Subcutaneous abdominal adipose tissue (tissue), 5 donors: ENCODE data around the gene CS.

Experiments
- H3K27ac ChIP-seq: one replicate; pipeline ENCODE4 v1.7.0; 2013; ENCODE audit warnings: low read depth, mild to moderate bottlenecking, inconsistent platforms, low read length, moderate library complexity
- H3K27me3 ChIP-seq, 5 donors: one replicate each; pipeline ENCODE4 v1.7.0; 2013; ENCODE audit warnings: low read length in 5 of 5, inconsistent platforms in 1 of 5; ENCODE audit not compliant: control insufficient read depth in 5 of 5, insufficient read depth in 4 of 5
- H3K36me3 ChIP-seq, 5 donors: one replicate each; pipeline ENCODE4 v1.7.0; 2013; ENCODE audit warnings: low read length in 5 of 5; ENCODE audit not compliant: control insufficient read depth in 5 of 5, insufficient read depth in 5 of 5
- H3K4me1 ChIP-seq, 5 donors: one replicate each; pipeline ENCODE4 v1.7.0; 2013; ENCODE audit warnings: low read length in 5 of 5, mild to moderate bottlenecking in 3 of 5, moderate library complexity in 1 of 5; ENCODE audit not compliant: control insufficient read depth in 5 of 5, insufficient read depth in 5 of 5
- H3K4me3 ChIP-seq, 5 donors: one replicate each; pipeline ENCODE4 v1.7.0; 2013; ENCODE audit warnings: low read length in 5 of 5, low read depth in 1 of 5
- H3K9ac ChIP-seq, 5 donors: one replicate each; pipeline ENCODE4 v1.7.0; 2013; ENCODE audit warnings: low read length in 5 of 5, mild to moderate bottlenecking in 4 of 5, moderate library complexity in 3 of 5
- H3K9me3 ChIP-seq, 5 donors: one replicate each; pipeline ENCODE4 v1.7.0; 2013; ENCODE audit warnings: low read length in 5 of 5; ENCODE audit not compliant: control insufficient read depth in 5 of 5
- donor health status: healthy.
- donor health status: healthy.
- donor health status: healthy.
- donor health status: healthy.
- donor health status: healthy.

Gene CS

GRCh38 chr12:56257071-56257470 lies 43.1 kb downstream of the CS start:
- peaks cover 2 to 47% (median 42%) of the 10 kb centered on the region in 5 donors for H3K36me3 ChIP-seq
- no peak overlapping the region for H3K27ac ChIP-seq
- peak overlapping the region; percentile 17 to 94 (median 78) for H3K9ac ChIP-seq
- no peaks in the 10 kb centered on the region for H3K9me3 ChIP-seq
- H3K27me3 ChIP-seq, result no peaks in the 10 kb centered on the region
- peaks cover 5 to 27% (median 25%) of the 10 kb centered on the region in 5 donors for H3K4me1 ChIP-seq
- peak overlapping the region; percentile 67 to 88 (median 82) for H3K4me3 ChIP-seq

GRCh38 chr12:56256326-56256960 lies 43.7 kb downstream of the CS start:
- Histone ChIP-seq H3K27me3 (no peaks in the 10 kb centered on the region), H3K9me3 (no peaks in the 10 kb centered on the region), H3K4me3 (peak overlapping the region in 2 of 5 donors; percentile 82 to 85), H3K4me1 (peaks cover 5 to 27% (median 25%) of the 10 kb centered on the region in 5 donors), H3K9ac (peak overlapping the region in 4 of 5 donors; percentile 17 to 94 (median 80)), H3K27ac (no peak overlapping the region), H3K36me3 (peaks cover 2 to 53% (median 48%) of the 10 kb centered on the region in 5 donors)

- Histone ChIP-seq H3K27ac (no peak overlapping the region), H3K4me3 (no peak overlapping the region), H3K9me3 (no peaks in the 10 kb centered on the region), H3K9ac (peak overlapping the region in 2 of 5 donors; percentile 29 to 94), H3K4me1 (peaks cover 5 to 27% (median 25%) of the 10 kb centered on the region in 5 donors), H3K36me3 (peaks cover 2 to 56% (median 50%) of the 10 kb centered on the region in 5 donors), H3K27me3 (no peaks in the 10 kb centered on the region)
Measured at GRCh38 chr12:56255671-56256070, 44.5 kb downstream of the CS start.

DNA sequence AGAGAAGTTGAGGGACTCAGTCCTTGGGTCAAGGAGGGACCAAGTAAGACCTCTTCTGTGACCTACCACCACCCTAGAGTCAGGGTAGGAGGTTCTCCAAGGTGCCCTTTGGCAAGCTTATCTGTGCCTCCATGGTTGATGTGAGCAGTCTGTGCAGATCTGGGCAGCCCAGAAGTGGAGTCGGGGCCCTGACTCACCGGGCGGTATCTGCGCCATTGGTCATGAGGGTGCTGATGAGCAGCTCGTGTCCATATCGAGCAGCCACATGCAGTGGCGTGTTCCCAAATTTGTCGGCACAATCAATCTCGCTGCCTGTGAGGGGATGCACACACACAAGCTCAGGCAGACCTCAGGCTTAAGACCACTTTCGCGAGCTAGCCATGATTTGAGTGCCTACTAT lies 47.0 kb downstream of the CS start:
- H3K4me1 ChIP-seq, result peaks cover 5 to 19% (median 16%) of the 10 kb centered on the region in 5 donors
- peaks cover 2 to 77% (median 65%) of the 10 kb centered on the region in 5 donors for H3K36me3 ChIP-seq
- no peaks in the 10 kb centered on the region for H3K27me3 ChIP-seq
- H3K4me3 ChIP-seq, result no peak overlapping the region
- H3K9ac ChIP-seq, result no peak overlapping the region
- H3K9me3 ChIP-seq, result no peaks in the 10 kb centered on the region
- no peak overlapping the region for H3K27ac ChIP-seq

- Histone ChIP-seq H3K27me3 (no peaks in the 10 kb centered on the region), H3K4me1 (peaks cover 5 to 18% (median 15%) of the 10 kb centered on the region in 5 donors), H3K9ac (no peak overlapping the region), H3K4me3 (no peak overlapping the region), H3K36me3 (peaks cover 2 to 81% (median 70%) of the 10 kb centered on the region in 5 donors), H3K9me3 (no peaks in the 10 kb centered on the region), H3K27ac (no peak overlapping the region)
Measured at GRCh38 chr12:56252649-56253048, 47.5 kb downstream of the CS start.

- no peak overlapping the region for H3K4me3 ChIP-seq
- H3K9me3 ChIP-seq, result no peaks in the 10 kb centered on the region
- H3K9ac ChIP-seq, result no peak overlapping the region
- no peaks in the 10 kb centered on the region for H3K27me3 ChIP-seq
- H3K36me3 ChIP-seq, result peaks cover 2 to 89% (median 79%) of the 10 kb centered on the region in 5 donors
- no peak overlapping the region for H3K27ac ChIP-seq
- H3K4me1 ChIP-seq, result peaks cover 0 to 7% (median 7%) of the 10 kb centered on the region in 5 donors
Measured at GRCh38 chr12:56248711-56249110, 51.4 kb downstream of the CS start.

DNA sequence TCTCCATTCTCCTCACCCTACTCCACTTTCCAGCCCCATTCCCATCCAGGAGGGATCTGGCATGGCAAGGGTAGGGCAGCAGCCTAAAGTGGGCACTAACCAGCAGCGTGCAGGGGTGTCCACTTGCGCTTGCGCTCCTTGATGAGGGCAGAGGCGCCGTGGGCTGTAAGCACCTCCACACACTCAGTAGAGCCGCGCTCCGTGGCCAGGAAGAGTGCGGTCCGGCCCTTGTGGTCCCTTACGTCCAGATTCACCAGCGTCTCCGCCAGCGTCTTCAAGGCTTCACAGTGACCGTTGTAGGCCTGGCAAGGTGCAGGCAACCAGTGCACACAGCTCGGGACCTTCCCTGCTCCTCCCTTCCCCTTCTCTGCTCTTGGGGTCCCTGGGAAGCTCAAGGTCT lies 52.2 kb downstream of the CS start:
- H3K9me3 ChIP-seq, result no peaks in the 10 kb centered on the region
- no peak overlapping the region for H3K27ac ChIP-seq
- H3K27me3 ChIP-seq, result no peaks in the 10 kb centered on the region
- no peak overlapping the region for H3K4me3 ChIP-seq
- peak overlapping the region in 1 of 5 donors; percentile 4 for H3K9ac ChIP-seq
- peaks cover 0 to 7% (median 7%) of the 10 kb centered on the region in 5 donors for H3K4me1 ChIP-seq
- H3K36me3 ChIP-seq, result peaks cover 2 to 89% (median 79%) of the 10 kb centered on the region in 5 donors

GRCh38 chr12:56244494-56244893 lies 55.6 kb downstream of the CS start:
- Histone ChIP-seq H3K27me3 (no peaks in the 10 kb centered on the region), H3K9me3 (no peaks in the 10 kb centered on the region), H3K9ac (no peak overlapping the region), H3K27ac (no peak overlapping the region), H3K4me1 (peaks cover 0 to 7% (median 7%) of the 10 kb centered on the region in 5 donors), H3K36me3 (peaks cover 0 to 96% (median 88%) of the 10 kb centered on the region in 5 donors), H3K4me3 (no peak overlapping the region)

GRCh38 chr12:56243731-56244181 lies 56.4 kb downstream of the CS start:
- peaks cover 0 to 7% (median 7%) of the 10 kb centered on the region in 5 donors for H3K4me1 ChIP-seq
- no peak overlapping the region for H3K4me3 ChIP-seq
- H3K36me3 ChIP-seq, result peaks cover 0 to 97% (median 88%) of the 10 kb centered on the region in 5 donors
- no peaks in the 10 kb centered on the region for H3K9me3 ChIP-seq
- H3K27ac ChIP-seq, result no peak overlapping the region
- no peak overlapping the region for H3K9ac ChIP-seq
- no peaks in the 10 kb centered on the region for H3K27me3 ChIP-seq

GRCh38 chr12:56242986-56243385 lies 57.1 kb downstream of the CS start:
- H3K36me3 ChIP-seq, result peaks cover 0 to 95% (median 85%) of the 10 kb centered on the region in 5 donors
- H3K9ac ChIP-seq, result no peak overlapping the region
- H3K27ac ChIP-seq, result no peak overlapping the region
- no peaks in the 10 kb centered on the region for H3K9me3 ChIP-seq
- H3K4me3 ChIP-seq, result no peak overlapping the region
- no peaks in the 10 kb centered on the region for H3K27me3 ChIP-seq
- peaks cover 0 to 7% (median 7%) of the 10 kb centered on the region in 5 donors for H3K4me1 ChIP-seq
